Panc1 (cell line): ENCODE data around the gene SNTG2. TPM values are rescaled to one million over a fixed set of nuclear protein-coding genes. Genes with fewer than 3 reads are reported as not detected.

Source experiments
- ATAC-seq: fragments of 200-7000 bp; cut with Tn5 transposase; 2 replicates; pipeline ENCODE4 v1.9.1; 2020; ENCODE audit warnings: mild to moderate bottlenecking, moderate library complexity
- BruUV-seq: library from RNA; stranded (reverse); fragments of 400-500 nt; replicated peaks from 2 replicates; lab custom pipeline; 2021; lab: Mats Ljungman, UMichigan
- CTCF ChIA-PET: fragments of 300-600 bp; sonication (Branson Sonifier 250); formaldehyde crosslinking; loops from one replicate; lab custom pipeline; 2022; ENCODE audit warnings: antibody characterized with exemption; lab: Charles Lee
- POLR2A ChIA-PET: fragments of 300-600 bp; sonication (Branson Sonifier 250); formaldehyde crosslinking; loops from one replicate; lab custom pipeline; 2022; ENCODE audit warnings: antibody characterized with exemption; lab: Charles Lee
- DNase-seq: peaks from one replicate; pipeline ENCODE4 v3.0.0-alpha.2; 2010; ENCODE audit warnings: low read depth, low spot score
- H3K27ac ChIP-seq: 2 replicates; pipeline ENCODE4 v1.5.1; 2011; ENCODE audit warnings: mild to moderate bottlenecking, low read length, inconsistent platforms
- H3K27me3 ChIP-seq: fragments of 200-500 bp; sonication (Bioruptor generic); 2 replicates; pipeline ENCODE4 v1.6.0; 2014; ENCODE audit warnings: low read length, inconsistent platforms; ENCODE audit not compliant: control insufficient read depth, insufficient read depth
- H3K36me3 ChIP-seq: fragments of 200-500 bp; sonication (Bioruptor generic); 2 replicates; pipeline ENCODE4 v1.5.1; 2014; ENCODE audit warnings: inconsistent platforms, mild to moderate bottlenecking, low read length, moderate library complexity; ENCODE audit not compliant: control insufficient read depth, insufficient read depth
- H3K4me1 ChIP-seq: 2 replicates; pipeline ENCODE4 v1.5.1; 2011; ENCODE audit warnings: inconsistent platforms, mild to moderate bottlenecking, low read length, moderate library complexity; ENCODE audit not compliant: control insufficient read depth, insufficient read depth
- H3K4me3 ChIP-seq, 2 experiments: 2 replicates each; pipeline ENCODE4 v1.5.1; 2011 to 2012; ENCODE audit warnings: low read depth in 2 of 2, low read length in 2 of 2, mild to moderate bottlenecking in 2 of 2, inconsistent platforms in 1 of 2, moderate library complexity in 1 of 2
- H3K9me3 ChIP-seq: fragments of 200-500 bp; sonication (Bioruptor generic); 2 replicates; pipeline ENCODE4 v1.5.1; 2014; ENCODE audit warnings: low read depth, mild to moderate bottlenecking, inconsistent platforms, low read length, moderate library complexity; ENCODE audit not compliant: control insufficient read depth, insufficient read depth
- POLR2AphosphoS5 ChIP-seq: IDR thresholded peaks from 2 replicates; pipeline ENCODE4 v1.6.1; 2012; ENCODE audit warnings: mild to moderate bottlenecking, low read depth, low read length, moderate library complexity
- SIN3A ChIP-seq: IDR thresholded peaks from 2 replicates; pipeline ENCODE4 v1.6.1; 2012; ENCODE audit warnings: low read depth, mild to moderate bottlenecking, low read length, moderate library complexity, borderline replicate concordance; ENCODE audit not compliant: insufficient read depth
- TCF7L2 ChIP-seq: IDR thresholded peaks from 2 replicates; pipeline ENCODE4 v1.6.1; 2011; ENCODE audit warnings: mild to moderate bottlenecking, low read depth, low read length, inconsistent platforms
- in situ Hi-C: cut with HindIII; loops from 2 replicates; pipeline ENCODE4 v1.10.0; 2016; ENCODE audit warnings: low sequenced_read_pairs, low pct_unique_long_range_greater_than_20kb
- intact Hi-C: fragments of 100-400 bp; cut with micrococcal nuclease; formaldehyde crosslinking; loops from one replicate; pipeline ENCODE4 v1.10.0; 2022; ENCODE audit not compliant: unreplicated experiment
- total RNA-seq: library from RNA; stranded (reverse); gene quantifications from one replicate; pipeline ENCODE4 v1.2.1, GENCODE V29; 2021; ENCODE audit not compliant: unreplicated experiment
- TF ChIP-seq, protein P1 (sequence below), 2 experiments: IDR thresholded peaks; 2 replicates each; pipeline ENCODE4 v1.6.1; 2011 to 2012; ENCODE audit warnings: low read depth in 2 of 2, control low read depth in 1 of 2, low read length in 1 of 2, mild to moderate bottlenecking in 1 of 2, moderate library complexity in 1 of 2; ENCODE audit not compliant: insufficient read depth in 1 of 2
- TF ChIP-seq, protein P2 (sequence below): fragments of 450-650 bp; IDR thresholded peaks from 2 replicates; pipeline ENCODE4 v1.5.1; 2017; ENCODE audit warnings: mild to moderate bottlenecking

SNTG2 gene
- total RNA-seq, 1 experiment from 2014 or later: not detected

DNA sequence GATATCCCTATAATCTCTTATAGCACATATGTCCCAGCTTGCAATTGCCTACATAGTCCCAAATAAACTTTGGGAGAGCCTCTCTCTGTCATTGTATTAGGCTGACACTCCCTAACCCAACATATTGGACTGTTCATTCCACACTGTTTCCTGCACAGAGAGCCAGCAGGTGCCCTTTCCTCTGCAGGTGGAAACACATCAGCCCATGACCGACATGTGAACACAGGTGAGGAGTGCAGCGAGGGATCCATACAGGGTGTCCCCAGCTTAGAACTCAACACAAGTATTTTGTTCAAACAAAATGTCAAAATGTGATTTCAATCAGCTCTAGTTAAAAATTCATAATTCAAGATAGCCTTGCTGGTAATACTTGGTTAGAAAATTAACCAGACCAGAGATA, 412.7 kb downstream of the SNTG2 start:
- CTCF ChIA-PET: no interaction called here
- Histone ChIP-seq H3K27me3 (no peaks in the 10 kb centered on the region), H3K9me3 (no peaks in the 10 kb centered on the region)

DNA sequence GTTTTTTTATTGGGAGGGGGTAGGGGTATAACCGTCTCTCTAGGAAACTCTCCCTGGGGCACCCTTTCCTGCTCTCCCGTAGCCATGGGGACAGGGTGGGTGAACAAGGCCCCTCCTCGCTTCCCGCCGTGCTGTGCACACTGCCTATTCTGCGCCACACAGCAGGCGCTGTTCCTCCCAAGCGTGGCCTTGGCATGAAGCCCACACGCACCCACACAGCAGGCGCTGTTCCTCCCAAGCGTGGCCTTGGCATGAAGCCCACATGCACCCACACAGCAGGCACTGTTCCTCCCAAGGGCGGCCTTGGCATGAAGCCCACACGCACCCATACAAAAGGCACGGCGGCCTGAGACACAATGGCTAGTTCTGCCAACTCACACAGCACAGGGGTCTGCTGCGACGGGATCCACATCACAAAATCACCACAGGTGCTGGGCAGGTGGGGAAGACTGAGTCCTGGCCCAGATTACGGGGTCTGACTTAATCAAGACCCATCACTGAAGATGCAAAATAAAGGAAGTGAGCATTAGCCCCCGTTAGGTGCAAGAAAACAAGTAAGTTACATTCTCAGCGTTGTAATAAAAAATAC, 416.0 kb downstream of the SNTG2 start:
- intact Hi-C loops: no loop called here
- ChIA-PET CTCF (no interaction called here), POLR2A (no interaction called here)
- no peaks in the 10 kb centered on the region for H3K4me1 ChIP-seq
- H3K27ac ChIP-seq: no peak overlapping the region
- no peak overlapping the region for H3K4me3 ChIP-seq
- in situ Hi-C loops: no loop called here
- no peaks in the 10 kb centered on the region for H3K27me3 ChIP-seq
- no peaks in the 10 kb centered on the region for H3K36me3 ChIP-seq
- no TSS peak for BruUV-seq
- DNase-seq (no peak), ATAC-seq (no peak)
- no peaks in the 10 kb centered on the region for H3K9me3 ChIP-seq
- TF ChIP-seq, protein P1, sequence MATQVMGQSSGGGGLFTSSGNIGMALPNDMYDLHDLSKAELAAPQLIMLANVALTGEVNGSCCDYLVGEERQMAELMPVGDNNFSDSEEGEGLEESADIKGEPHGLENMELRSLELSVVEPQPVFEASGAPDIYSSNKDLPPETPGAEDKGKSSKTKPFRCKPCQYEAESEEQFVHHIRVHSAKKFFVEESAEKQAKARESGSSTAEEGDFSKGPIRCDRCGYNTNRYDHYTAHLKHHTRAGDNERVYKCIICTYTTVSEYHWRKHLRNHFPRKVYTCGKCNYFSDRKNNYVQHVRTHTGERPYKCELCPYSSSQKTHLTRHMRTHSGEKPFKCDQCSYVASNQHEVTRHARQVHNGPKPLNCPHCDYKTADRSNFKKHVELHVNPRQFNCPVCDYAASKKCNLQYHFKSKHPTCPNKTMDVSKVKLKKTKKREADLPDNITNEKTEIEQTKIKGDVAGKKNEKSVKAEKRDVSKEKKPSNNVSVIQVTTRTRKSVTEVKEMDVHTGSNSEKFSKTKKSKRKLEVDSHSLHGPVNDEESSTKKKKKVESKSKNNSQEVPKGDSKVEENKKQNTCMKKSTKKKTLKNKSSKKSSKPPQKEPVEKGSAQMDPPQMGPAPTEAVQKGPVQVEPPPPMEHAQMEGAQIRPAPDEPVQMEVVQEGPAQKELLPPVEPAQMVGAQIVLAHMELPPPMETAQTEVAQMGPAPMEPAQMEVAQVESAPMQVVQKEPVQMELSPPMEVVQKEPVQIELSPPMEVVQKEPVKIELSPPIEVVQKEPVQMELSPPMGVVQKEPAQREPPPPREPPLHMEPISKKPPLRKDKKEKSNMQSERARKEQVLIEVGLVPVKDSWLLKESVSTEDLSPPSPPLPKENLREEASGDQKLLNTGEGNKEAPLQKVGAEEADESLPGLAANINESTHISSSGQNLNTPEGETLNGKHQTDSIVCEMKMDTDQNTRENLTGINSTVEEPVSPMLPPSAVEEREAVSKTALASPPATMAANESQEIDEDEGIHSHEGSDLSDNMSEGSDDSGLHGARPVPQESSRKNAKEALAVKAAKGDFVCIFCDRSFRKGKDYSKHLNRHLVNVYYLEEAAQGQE (IDR thresholded peaks at IDR 0.05; ENCODE audit: insufficient read depth in 1 of 2, low read depth in 2 of 2, low read length in 1 of 2): no peak
- TF ChIP-seq SIN3A (no peak), TCF7L2 (no peak), POLR2AphosphoS5 (no peak)
- TF ChIP-seq, protein P2, sequence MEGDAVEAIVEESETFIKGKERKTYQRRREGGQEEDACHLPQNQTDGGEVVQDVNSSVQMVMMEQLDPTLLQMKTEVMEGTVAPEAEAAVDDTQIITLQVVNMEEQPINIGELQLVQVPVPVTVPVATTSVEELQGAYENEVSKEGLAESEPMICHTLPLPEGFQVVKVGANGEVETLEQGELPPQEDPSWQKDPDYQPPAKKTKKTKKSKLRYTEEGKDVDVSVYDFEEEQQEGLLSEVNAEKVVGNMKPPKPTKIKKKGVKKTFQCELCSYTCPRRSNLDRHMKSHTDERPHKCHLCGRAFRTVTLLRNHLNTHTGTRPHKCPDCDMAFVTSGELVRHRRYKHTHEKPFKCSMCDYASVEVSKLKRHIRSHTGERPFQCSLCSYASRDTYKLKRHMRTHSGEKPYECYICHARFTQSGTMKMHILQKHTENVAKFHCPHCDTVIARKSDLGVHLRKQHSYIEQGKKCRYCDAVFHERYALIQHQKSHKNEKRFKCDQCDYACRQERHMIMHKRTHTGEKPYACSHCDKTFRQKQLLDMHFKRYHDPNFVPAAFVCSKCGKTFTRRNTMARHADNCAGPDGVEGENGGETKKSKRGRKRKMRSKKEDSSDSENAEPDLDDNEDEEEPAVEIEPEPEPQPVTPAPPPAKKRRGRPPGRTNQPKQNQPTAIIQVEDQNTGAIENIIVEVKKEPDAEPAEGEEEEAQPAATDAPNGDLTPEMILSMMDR: no peak

More for the DNA sequence above, 412.7 kb downstream of the SNTG2 start:
- Histone ChIP-seq H3K27ac (no peak overlapping the region), H3K36me3 (no peaks in the 10 kb centered on the region), H3K4me1 (no peaks in the 10 kb centered on the region), H3K4me3 (no peak overlapping the region)
- intact Hi-C loops (no loop called here), in situ Hi-C loops (no loop called here)
- POLR2A ChIA-PET: no interaction called here
- DNase-seq (no peak), ATAC-seq (no peak)
- BruUV-seq: no TSS peak
- TF ChIP-seq POLR2AphosphoS5: no peak
- TF ChIP-seq, protein P2: no peak
- TF ChIP-seq TCF7L2: no peak
- TF ChIP-seq SIN3A: no peak
- TF ChIP-seq, protein P1 (IDR thresholded peaks at IDR 0.05; ENCODE audit: insufficient read depth in 1 of 2, low read depth in 2 of 2, low read length in 1 of 2): no peak
